ENCODE results near the gene PPFIBP2. TPM values are rescaled to one million over a fixed set of nuclear protein-coding genes. Genes with fewer than 3 reads are reported as not detected.

PPFIBP2 gene
- total RNA-seq, 1 donor from 2014 or later, result 1.8 TPM

DNA sequence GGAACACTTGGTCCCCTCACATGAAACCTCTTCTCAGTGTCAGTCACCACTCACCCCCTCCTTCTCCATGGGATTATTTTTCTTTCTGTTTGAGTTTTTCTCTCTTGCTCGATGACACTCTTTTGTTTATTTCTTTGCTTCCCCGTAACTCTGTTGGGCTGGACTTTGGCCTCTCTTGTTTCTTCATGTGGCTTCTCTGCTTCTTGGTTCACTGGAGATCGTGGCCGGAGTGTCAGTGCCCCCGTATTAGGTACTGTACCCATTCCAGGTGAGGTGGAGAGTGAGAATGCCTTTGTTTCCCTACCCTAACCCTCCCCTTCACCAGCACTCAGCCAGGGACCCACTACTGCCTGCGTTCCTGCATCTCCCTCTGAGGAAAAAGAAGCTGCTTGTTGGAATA lies 127.0 kb downstream of the PPFIBP2 start:
- H3K36me3 Mint-ChIP-seq (ENCODE audit: low read depth, unreplicated experiment), result no peaks in the 10 kb centered on the region

GRCh38 chr11:7642747-7643146 lies 128.9 kb downstream of the PPFIBP2 start:
- Histone ChIP-seq H3K36me3 (ENCODE audit: insufficient read depth, low read length) (no peaks in the 10 kb centered on the region), H4K20me1 (ENCODE audit: insufficient read depth, low read length) (no peaks in the 10 kb centered on the region), H3K27me3 (ENCODE audit: insufficient read depth, low read length) (no peaks in the 10 kb centered on the region), H3K4me2 (ENCODE audit: low read length) (no peak overlapping the region), H2AFZ (ENCODE audit: low read depth, low read length) (no peak overlapping the region), H3K4me3 (ENCODE audit: insufficient read depth, low read depth, low read length) (no peak overlapping the region), H3K79me2 (ENCODE audit: insufficient read depth, low read length) (no peaks in the 10 kb centered on the region), H3K9ac (ENCODE audit: low read length) (no peak overlapping the region), H3K9me3 (ENCODE audit: insufficient read depth, low read depth, low read length) (no peaks in the 10 kb centered on the region), H3K27ac (ENCODE audit: low read depth, low read length) (no peak overlapping the region), H3K4me1 (ENCODE audit: insufficient read depth, low read length) (peaks cover 2% of the 10 kb centered on the region)
- no peak for DNase-seq (ENCODE audit: low read depth)
- Mint-ChIP-seq H3K27me3 (ENCODE audit: low read depth, unreplicated experiment) (peaks cover 24% of the 10 kb centered on the region), H3K27ac (ENCODE audit: unreplicated experiment) (no peak overlapping the region), H3K36me3 (ENCODE audit: low read depth, unreplicated experiment) (no peaks in the 10 kb centered on the region), H3K9me3 (ENCODE audit: unreplicated experiment) (peaks cover 3% of the 10 kb centered on the region), H3K4me3 (ENCODE audit: unreplicated experiment) (no peak overlapping the region), H3K4me1 (ENCODE audit: low read depth, unreplicated experiment) (peaks cover 3% of the 10 kb centered on the region)
- no peak for FAIRE-seq
- TF ChIP-seq EZH2 (IDR thresholded peaks at IDR 0.05; ENCODE audit: insufficient read depth, low read length), result no peak
- no peak for TF ChIP-seq CTCF (IDR thresholded peaks at IDR 0.05; ENCODE audit: insufficient read depth, low read depth, low read length)

More for the DNA sequence above, 127.0 kb downstream of the PPFIBP2 start:
- no peak overlapping the region for H3K4me2 ChIP-seq (ENCODE audit: low read length)
- H3K79me2 ChIP-seq (ENCODE audit: insufficient read depth, low read length), result no peaks in the 10 kb centered on the region
- H3K9ac ChIP-seq (ENCODE audit: low read length), result no peak overlapping the region
- Mint-ChIP-seq H3K9me3 (ENCODE audit: unreplicated experiment) (peaks cover 3% of the 10 kb centered on the region), H3K27ac (ENCODE audit: unreplicated experiment) (no peak overlapping the region), H3K4me1 (ENCODE audit: low read depth, unreplicated experiment) (no peaks in the 10 kb centered on the region), H3K27me3 (ENCODE audit: low read depth, unreplicated experiment) (peaks cover 28% of the 10 kb centered on the region), H3K4me3 (ENCODE audit: unreplicated experiment) (no peak overlapping the region)
- no peaks in the 10 kb centered on the region for H3K9me3 ChIP-seq (ENCODE audit: insufficient read depth, low read depth, low read length)
- FAIRE-seq (no peak), DNase-seq (ENCODE audit: low read depth) (no peak)
- peaks cover 3% of the 10 kb centered on the region for H3K4me1 ChIP-seq (ENCODE audit: insufficient read depth, low read length)
- H3K27me3 ChIP-seq (ENCODE audit: insufficient read depth, low read length), result no peaks in the 10 kb centered on the region
- no peak overlapping the region for H3K4me3 ChIP-seq (ENCODE audit: insufficient read depth, low read depth, low read length)
- H2AFZ ChIP-seq (ENCODE audit: low read depth, low read length), result no peak overlapping the region
- no peak overlapping the region for H3K27ac ChIP-seq (ENCODE audit: low read depth, low read length)
- TF ChIP-seq EZH2 (IDR thresholded peaks at IDR 0.05; ENCODE audit: insufficient read depth, low read length), result no peak
- no peak for TF ChIP-seq CTCF (IDR thresholded peaks at IDR 0.05; ENCODE audit: insufficient read depth, low read depth, low read length)
- no peaks in the 10 kb centered on the region for H3K36me3 ChIP-seq (ENCODE audit: insufficient read depth, low read length)
- no peaks in the 10 kb centered on the region for H4K20me1 ChIP-seq (ENCODE audit: insufficient read depth, low read length)

GRCh38 chr11:7643314-7643713 lies 129.5 kb downstream of the PPFIBP2 start:
- FAIRE-seq (no peak), DNase-seq (ENCODE audit: low read depth) (no peak)
- Histone ChIP-seq H3K27me3 (ENCODE audit: insufficient read depth, low read length) (no peaks in the 10 kb centered on the region), H3K9ac (ENCODE audit: low read length) (no peak overlapping the region), H3K79me2 (ENCODE audit: insufficient read depth, low read length) (no peaks in the 10 kb centered on the region), H3K27ac (ENCODE audit: low read depth, low read length) (no peak overlapping the region), H3K4me1 (ENCODE audit: insufficient read depth, low read length) (no peaks in the 10 kb centered on the region), H3K9me3 (ENCODE audit: insufficient read depth, low read depth, low read length) (no peaks in the 10 kb centered on the region), H3K36me3 (ENCODE audit: insufficient read depth, low read length) (no peaks in the 10 kb centered on the region), H2AFZ (ENCODE audit: low read depth, low read length) (no peak overlapping the region), H3K4me3 (ENCODE audit: insufficient read depth, low read depth, low read length) (no peak overlapping the region), H3K4me2 (ENCODE audit: low read length) (no peak overlapping the region), H4K20me1 (ENCODE audit: insufficient read depth, low read length) (no peaks in the 10 kb centered on the region)
- H3K27me3 Mint-ChIP-seq (ENCODE audit: low read depth, unreplicated experiment), result peaks cover 26% of the 10 kb centered on the region
- H3K36me3 Mint-ChIP-seq (ENCODE audit: low read depth, unreplicated experiment), result no peaks in the 10 kb centered on the region
- H3K4me1 Mint-ChIP-seq (ENCODE audit: low read depth, unreplicated experiment), result peaks cover 3% of the 10 kb centered on the region
- no peak overlapping the region for H3K4me3 Mint-ChIP-seq (ENCODE audit: unreplicated experiment)
- no peak overlapping the region for H3K27ac Mint-ChIP-seq (ENCODE audit: unreplicated experiment)
- peaks cover 3% of the 10 kb centered on the region for H3K9me3 Mint-ChIP-seq (ENCODE audit: unreplicated experiment)
- TF ChIP-seq CTCF (IDR thresholded peaks at IDR 0.05; ENCODE audit: insufficient read depth, low read depth, low read length), result no peak
- no peak for TF ChIP-seq EZH2 (IDR thresholded peaks at IDR 0.05; ENCODE audit: insufficient read depth, low read length)
